Pulmonary artery endothelial cell (primary cell): ENCODE results near the gene CCL28. TPM values are rescaled to one million over a fixed set of nuclear protein-coding genes. Genes with fewer than 3 reads are reported as not detected.
"Not testable (repeated sequence)": the region's sequence is repeated elsewhere in the genome, so short reads cannot be mapped to it uniquely, and the experiment has no call there.

Experiments
- DNase-seq: peaks from one replicate; pipeline ENCODE4 v3.0.0-alpha.2; 2011; ENCODE audit warnings: low read depth, low spot score
- total RNA-seq: library from RNA; depleted of rRNA; stranded (reverse); fragments of >200 nt; gene quantifications from 2 replicates; pipeline ENCODE4 v1.2.3, GENCODE V29; 2014

CCL28 gene
- total RNA-seq, 1 donor from 2014 or later: 1.1 TPM

- DNase-seq: no peak
These were observed 1.8 kb downstream of the CCL28 start for GRCh38 chr5:43410414-43410813.

GRCh38 chr5:43409809-43410271 is 2.4 kb downstream of the CCL28 start:
- no peak for DNase-seq

DNA sequence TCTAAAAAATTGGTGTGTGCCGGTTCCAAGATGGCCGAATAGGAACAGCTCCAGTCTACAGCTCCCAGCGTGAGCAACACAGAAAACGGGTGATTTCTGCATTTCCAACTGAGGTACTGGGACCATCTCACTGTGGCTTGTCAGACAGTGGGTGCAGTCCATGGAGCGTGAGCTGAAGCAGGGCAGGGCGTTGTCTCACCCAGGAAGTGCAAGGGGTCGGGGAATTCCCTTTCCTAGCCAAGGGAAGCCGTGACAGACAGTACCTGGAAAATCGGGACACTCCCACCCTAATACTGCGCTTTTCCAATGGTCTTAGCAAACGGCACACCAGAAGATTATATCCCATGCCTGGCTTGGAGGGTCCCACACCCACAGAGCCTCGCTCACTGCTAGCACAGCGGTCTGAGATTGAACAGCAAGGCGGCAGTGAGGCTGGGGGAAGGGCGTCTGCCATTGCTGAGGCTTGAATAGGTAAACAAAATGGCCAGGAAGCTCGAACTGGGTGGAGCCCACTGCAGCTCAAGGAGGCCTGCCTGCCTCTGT is 9.6 kb downstream of the CCL28 start:
- DNase-seq: not testable (repeated sequence)

DNA sequence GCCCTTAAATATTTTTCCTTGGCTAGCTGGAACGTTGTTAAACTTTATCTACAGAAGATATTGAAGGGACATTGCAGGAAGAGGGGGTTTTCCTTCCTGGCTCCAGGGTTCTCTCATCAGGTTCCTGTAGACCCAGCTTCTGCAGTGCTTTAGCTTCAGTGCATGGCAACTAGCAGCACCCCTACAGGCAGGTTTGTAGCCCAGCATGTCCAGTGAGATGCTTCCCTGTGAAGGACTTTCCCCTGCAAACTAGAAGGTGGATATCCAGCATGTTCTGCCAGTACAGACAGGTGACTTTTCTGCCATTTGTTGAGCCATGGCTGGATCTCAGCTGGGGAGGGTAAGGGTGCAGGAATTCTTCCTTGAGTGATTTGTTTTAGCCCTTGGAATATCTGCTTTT is 10.4 kb downstream of the CCL28 start:
- DNase-seq: no peak

DNA sequence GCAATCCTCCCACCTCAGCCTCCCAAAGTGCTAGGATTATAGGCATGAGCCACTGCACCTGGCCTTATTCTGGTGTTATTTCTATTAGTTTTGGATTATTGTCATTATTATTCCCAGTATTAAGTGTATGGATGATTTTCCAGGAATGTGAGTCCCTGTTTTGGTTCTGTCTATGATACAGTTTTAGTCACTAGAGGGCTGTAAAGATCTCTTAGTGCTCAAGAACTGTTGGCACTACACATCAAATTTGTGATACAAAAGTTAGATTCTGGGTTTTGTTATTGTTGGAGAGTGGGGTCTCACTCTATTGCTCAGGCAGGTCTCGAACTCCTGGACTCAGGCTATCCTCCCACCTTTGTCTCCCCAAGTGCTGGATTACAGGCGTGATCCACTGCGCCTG is 12.1 kb downstream of the CCL28 start:
- no peak for DNase-seq

- no peak for DNase-seq
These were observed 15.4 kb downstream of the CCL28 start for GRCh38 chr5:43396762-43397304.

DNA sequence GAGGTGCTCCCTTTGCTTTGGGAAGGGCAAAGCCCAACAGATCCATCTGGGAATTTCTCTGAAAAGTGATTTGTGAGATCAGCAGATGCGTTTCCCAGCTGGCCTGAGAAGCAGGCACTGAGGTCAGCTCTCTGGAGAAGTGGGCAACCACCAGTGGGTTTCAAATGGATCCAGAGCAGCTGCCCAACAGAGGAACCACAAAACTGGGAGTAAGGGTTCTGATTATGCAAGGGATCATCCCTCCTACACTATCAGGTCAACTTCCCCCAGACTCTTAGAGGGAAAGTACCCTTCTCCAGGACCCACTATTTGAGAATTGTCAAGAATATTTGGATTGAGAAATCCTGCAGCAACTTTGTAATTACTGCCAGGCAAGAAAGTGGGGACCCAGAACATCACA is 21.7 kb downstream of the CCL28 start:
- no peak for DNase-seq

- DNase-seq: peak; percentile 40
These were observed 22.4 kb downstream of the CCL28 start for GRCh38 chr5:43389679-43390329.

- no peak for DNase-seq
These were observed 25.2 kb downstream of the CCL28 start for GRCh38 chr5:43386960-43387362.

DNA sequence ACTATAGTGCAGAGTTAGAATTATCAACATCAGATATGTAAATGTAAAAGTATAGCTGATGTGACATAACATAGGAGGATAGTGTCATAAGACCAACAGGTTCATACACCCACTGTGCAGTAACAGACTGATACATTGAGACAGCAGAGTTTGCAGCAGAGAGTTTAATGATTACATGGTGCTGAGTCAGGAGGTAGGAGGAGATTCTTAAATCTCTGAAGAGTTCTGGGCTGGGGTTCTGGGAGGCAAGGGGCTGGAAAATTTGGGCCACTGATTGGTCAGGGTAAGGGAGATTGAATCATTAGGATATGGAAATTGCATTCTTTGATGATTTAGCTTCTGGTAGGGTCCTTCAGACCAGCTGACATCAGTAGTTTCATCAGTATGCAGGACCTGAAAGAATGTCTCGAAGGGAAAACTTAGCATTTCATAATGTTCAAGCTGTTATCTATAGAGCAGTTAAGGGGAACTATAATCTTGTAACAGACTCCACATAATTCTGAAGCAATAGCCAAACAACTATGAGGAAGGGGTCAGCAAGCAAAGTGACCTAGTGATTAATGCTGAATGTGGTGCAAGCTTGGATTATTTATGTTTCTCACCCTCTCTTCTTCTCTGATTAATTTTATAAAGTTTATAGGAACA is 35.6 kb downstream of the CCL28 start:
- no peak for DNase-seq

- DNase-seq: no peak
These were observed 40.4 kb downstream of the CCL28 start for GRCh38 chr5:43371821-43372220.

DNA sequence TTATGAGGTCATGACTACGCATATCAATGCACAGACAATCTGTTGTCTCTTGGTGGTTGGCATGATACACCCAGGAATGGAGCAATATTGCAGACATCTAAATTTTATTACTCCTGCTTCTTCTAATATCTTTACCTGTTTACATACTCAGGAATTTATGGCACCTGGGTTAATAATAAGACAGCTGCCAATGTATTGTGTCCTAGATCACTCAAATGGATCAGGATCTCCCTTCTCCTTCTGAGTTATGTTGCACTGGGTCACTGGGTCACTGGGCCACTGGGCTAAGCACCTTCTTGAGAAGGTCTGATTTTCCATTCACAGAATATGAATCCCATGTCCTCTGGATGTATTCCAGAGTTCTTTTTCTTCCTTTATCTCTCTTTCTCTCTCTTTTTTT is 41.8 kb downstream of the CCL28 start:
- DNase-seq: no peak

DNA sequence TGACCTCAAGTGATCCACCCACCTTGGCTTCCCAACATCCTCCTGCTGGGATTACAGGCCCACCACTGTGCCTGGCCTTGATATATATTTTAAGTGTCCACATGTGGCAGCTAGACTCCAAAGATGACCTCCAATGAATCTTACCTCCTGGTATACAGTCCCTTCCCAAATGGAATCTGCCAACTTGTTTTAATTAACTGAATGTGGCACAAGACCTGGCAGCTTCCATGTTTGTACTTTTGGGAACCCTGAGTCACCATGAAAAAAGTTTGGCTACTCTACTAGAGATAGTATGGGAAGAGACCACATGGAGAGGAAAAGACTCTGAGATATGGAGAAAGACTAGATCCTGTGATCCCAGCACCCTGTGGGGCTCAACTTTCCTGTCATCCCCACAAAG is 42.5 kb downstream of the CCL28 start:
- no peak for DNase-seq

DNA sequence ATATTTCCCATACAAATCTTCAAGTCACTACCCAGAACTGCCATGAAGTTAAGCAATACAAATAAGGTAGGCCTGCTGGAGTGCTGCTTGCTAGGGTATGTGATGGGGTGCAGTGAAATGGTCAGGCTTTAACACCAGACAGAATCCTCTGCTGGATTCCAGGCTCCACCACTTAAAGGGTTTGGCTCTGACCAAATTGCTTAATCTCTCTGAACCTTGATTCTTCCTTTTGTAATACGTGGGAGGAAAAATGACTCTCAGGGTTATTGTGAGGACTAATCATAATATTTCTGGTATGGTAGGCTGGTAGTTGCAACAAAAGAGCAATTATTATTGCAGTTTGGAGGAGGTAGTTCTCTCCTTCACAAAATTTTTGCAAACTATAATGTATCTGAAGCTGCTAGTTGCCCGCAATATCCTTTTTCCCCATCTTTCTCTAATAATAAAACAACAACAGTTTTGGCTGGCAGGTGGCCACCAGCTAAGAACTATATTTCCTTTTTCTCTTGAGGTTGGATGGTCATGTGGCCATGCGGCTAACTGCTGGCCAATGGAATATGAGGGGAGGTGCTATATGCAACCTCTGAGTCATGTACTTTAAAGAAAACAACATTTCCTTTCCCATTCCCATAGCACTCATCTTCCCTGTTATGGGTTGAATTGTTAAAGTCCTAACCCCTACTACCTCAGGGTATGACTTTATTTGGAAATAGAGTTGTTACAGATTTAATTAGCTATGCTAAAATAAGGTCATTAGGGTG is 44.1 kb downstream of the CCL28 start:
- DNase-seq: no peak

- no peak for DNase-seq
These were observed 44.7 kb downstream of the CCL28 start for GRCh38 chr5:43367453-43367852.

DNA sequence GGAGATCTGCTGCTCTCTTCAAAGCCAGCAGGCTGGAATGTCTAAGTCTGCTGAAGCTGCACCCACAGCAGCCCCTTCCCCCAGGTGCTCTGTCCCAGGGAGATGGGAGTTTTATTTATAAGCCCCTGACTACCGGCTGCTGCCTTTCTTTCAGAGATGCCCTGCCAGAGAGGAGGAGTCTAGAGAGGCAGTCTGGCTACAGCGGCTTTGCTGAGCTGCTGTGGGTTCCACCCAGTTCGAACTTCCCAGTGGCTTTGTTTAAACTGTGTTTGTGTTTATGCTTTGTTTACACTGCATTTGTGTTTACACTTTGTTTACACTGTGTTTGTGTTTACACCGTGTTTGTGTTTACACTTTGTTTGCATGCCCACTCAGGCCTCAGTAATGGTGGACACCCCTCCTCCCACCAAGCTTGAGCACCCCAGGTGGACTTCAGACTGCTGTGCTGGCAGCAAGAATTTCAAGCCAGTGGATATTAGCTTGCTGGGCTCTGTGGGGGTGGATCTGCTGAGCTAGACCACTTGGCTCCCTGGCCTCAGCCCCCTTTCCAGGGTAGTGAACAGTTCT is 45.4 kb downstream of the CCL28 start:
- not testable (repeated sequence) for DNase-seq

DNA sequence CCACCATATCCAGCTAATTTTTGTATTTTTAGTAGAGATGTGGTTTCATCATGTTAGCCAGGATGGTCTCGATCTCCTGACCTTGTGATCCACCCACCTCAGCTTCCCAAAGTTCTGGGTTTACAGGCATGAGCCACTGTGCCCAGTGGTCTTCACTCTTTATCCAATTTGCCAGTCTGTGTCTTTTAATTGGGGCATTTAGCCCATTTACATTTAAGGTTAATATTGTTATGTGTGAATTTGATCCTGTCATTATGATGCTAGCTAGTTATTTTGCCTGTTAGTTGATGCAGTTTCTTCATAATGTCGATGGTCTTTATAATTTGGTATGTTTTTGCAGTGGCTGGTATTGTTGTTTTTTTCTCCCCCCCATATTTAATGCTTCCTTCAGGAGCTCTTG is 47.0 kb downstream of the CCL28 start:
- not testable (repeated sequence) for DNase-seq

DNA sequence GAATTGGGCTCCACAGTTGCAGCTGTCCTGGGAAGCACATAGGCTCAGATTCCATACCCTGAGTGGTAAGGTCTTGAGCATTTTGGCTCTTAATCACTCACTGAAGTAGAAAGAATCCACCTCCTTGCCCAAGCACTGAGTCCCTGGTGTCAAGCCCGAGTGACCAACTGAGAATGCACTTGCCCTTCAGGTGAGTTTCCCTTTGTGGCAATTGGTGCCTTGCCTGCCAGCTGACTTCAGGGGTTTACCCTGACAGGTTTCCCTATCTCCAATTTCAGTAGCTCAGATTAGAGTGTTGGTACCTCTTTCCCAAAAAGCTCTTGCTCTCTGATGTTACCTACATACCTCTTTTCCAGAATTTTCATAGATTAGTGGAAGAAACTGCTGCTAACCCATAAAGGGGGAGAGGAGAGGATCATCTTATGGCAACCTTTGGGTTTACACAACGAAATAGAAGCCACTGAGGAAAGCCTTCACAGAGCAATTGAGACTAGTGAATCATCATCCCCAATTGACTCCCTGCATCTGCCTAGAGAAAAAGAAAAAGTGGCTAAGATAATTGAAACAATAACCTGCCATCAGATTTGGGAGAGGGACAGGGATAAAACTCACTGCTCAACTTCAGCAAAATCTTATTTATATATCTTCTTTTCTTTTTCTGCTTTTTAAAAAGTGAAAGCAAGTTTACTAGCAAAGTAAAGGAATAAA is 48.6 kb downstream of the CCL28 start:
- no peak for DNase-seq

GRCh38 chr5:43362725-43363435 is 49.3 kb downstream of the CCL28 start:
- DNase-seq: no peak

GRCh38 chr5:43358726-43359125 is 53.5 kb downstream of the CCL28 start:
- DNase-seq: no peak
